ENCODE results near the gene AP5B1. TPM values are rescaled to one million over a fixed set of nuclear protein-coding genes. Genes with fewer than 3 reads are reported as not detected.

The AP5B1 gene
- total RNA-seq, 1 experiment from 2014 or later = 9.4 TPM

DNA sequence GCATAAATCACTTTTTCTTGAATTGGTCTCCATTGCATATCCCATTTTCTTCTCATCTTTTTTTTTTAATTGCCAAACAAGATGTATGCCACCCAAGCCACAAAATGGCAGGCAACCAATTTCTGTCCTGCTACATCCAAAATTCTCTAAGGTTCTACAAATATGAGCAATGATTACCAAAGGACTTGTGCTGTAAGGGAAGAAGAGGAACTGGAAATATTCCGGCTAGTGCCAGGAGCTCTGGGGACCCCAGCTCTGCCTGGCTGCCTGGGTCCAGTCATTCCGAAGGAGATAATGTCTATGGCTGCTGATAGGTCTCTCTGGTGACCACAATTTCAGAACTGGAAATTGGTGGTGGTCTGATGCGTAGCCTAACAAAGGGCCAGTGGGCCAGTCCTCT lies 35.9 kb upstream of the AP5B1 start:
- DNase-seq = no peak
- H3K27ac ChIP-seq (ENCODE audit: insufficient read length, low read depth, low read length) = no peak overlapping the region
- Mint-ChIP-seq H3K4me3 (peak overlapping the region; percentile 55 to 84; a peak in 1 of 5 replicates), H3K27ac (no peak overlapping the region), H3K4me1 (peaks cover 0 to 8% of the 10 kb centered on the region in 2 experiments; a peak in 1 of 4 replicates), H3K9me3 (no peaks in the 10 kb centered on the region), H3K27me3 (ENCODE audit: low read depth) (peaks cover 33% of the 10 kb centered on the region), H3K36me3 (ENCODE audit: insufficient read depth in 1 of 3, low read depth in 3 of 3) (no peaks in the 10 kb centered on the region; a peak in 1 of 7 replicates)
- H3K79me2 ChIP-seq (ENCODE audit: insufficient read depth, low read length) = no peaks in the 10 kb centered on the region
- H3K4me2 ChIP-seq (ENCODE audit: insufficient read depth, insufficient read length, low read length) = no peak overlapping the region
- no peak overlapping the region for H3K9ac ChIP-seq (ENCODE audit: extremely low read depth, insufficient read length, low read length)
- TF ChIP-seq, protein P1, sequence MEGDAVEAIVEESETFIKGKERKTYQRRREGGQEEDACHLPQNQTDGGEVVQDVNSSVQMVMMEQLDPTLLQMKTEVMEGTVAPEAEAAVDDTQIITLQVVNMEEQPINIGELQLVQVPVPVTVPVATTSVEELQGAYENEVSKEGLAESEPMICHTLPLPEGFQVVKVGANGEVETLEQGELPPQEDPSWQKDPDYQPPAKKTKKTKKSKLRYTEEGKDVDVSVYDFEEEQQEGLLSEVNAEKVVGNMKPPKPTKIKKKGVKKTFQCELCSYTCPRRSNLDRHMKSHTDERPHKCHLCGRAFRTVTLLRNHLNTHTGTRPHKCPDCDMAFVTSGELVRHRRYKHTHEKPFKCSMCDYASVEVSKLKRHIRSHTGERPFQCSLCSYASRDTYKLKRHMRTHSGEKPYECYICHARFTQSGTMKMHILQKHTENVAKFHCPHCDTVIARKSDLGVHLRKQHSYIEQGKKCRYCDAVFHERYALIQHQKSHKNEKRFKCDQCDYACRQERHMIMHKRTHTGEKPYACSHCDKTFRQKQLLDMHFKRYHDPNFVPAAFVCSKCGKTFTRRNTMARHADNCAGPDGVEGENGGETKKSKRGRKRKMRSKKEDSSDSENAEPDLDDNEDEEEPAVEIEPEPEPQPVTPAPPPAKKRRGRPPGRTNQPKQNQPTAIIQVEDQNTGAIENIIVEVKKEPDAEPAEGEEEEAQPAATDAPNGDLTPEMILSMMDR (conservative IDR thresholded peaks at IDR 0.05) = no peak
- H2AFZ ChIP-seq (ENCODE audit: low read length) = no peak overlapping the region
- H4K5ac ChIP-seq (ENCODE audit: insufficient read length, low read depth, low read length) = no peak overlapping the region
- H3K9me3 ChIP-seq (ENCODE audit: control insufficient read depth, low read depth, low read length) = no peaks in the 10 kb centered on the region
- no peak overlapping the region for H2AK5ac ChIP-seq (ENCODE audit: insufficient read length, low read length)
- H2BK20ac ChIP-seq (ENCODE audit: low read depth, low read length, poor library complexity, severe bottlenecking) = no peak overlapping the region
- no peak overlapping the region for H3K56ac ChIP-seq (ENCODE audit: insufficient read length, low read depth, low read length)
- no peaks in the 10 kb centered on the region for H3K79me1 ChIP-seq (ENCODE audit: insufficient read depth, low read depth, low read length, poor library complexity, severe bottlenecking)
- H2BK12ac ChIP-seq (ENCODE audit: insufficient read length, low read depth, low read length) = no peak overlapping the region
- H2BK5ac ChIP-seq (ENCODE audit: insufficient read length, low read length) = no peak overlapping the region
- H3K27me3 ChIP-seq (ENCODE audit: insufficient read depth, low read length) = no peaks in the 10 kb centered on the region
- H3K23ac ChIP-seq (ENCODE audit: insufficient read length, low read depth, low read length) = no peak overlapping the region
- peaks cover 3% of the 10 kb centered on the region for H3K23me2 ChIP-seq (ENCODE audit: insufficient read length, low read depth, low read length, poor library complexity, severe bottlenecking)
- H3K18ac ChIP-seq (ENCODE audit: insufficient read length, low read depth, low read length) = no peak overlapping the region
- no peak overlapping the region for H2BK120ac ChIP-seq (ENCODE audit: low read depth, low read length, poor library complexity, severe bottlenecking)
- no peak overlapping the region for H4K91ac ChIP-seq (ENCODE audit: insufficient read length, low read depth, low read length)
- H3K4me1 ChIP-seq (ENCODE audit: insufficient read depth, low read length) = no peaks in the 10 kb centered on the region
- WGBS (ENCODE audit: extremely low coverage, insufficient read length, low lambda C conversion rate) = no CpG with 5 or more reads among the region's 3 CpGs
- H4K20me1 ChIP-seq (ENCODE audit: control insufficient read depth, insufficient read depth, insufficient read length) = no peaks in the 10 kb centered on the region
- no peak overlapping the region for H3K14ac ChIP-seq (ENCODE audit: insufficient read depth, low read length)
- H2BK15ac ChIP-seq (ENCODE audit: low read depth, low read length) = no peak overlapping the region
- H3K4ac ChIP-seq (ENCODE audit: low read depth, low read length) = no peak overlapping the region
- no peak overlapping the region for H4K8ac ChIP-seq (replicated peaks; ENCODE audit: insufficient read length, low read depth, low read length)
- H3T11ph ChIP-seq (ENCODE audit: low read length) = no peak overlapping the region
